Activated CD4-positive, alpha-beta memory T cell treated with anti-CD3 and anti-CD28 coated beads for 36 hours (primary cell): ENCODE data around the gene IFRD2. TPM values are rescaled to one million over a fixed set of nuclear protein-coding genes. Genes with fewer than 3 reads are reported as not detected.

ENCODE experiments used
- CTCF ChIA-PET: fragments of 350-600 bp; sonication (Branson Sonifier 250); formaldehyde crosslinking; loops from one replicate; lab custom pipeline; 2021; ENCODE audit warnings: antibody characterized with exemption, inconsistent platforms; lab: Charles Lee
- POLR2A ChIA-PET: fragments of 350-600 bp; sonication (Branson Sonifier 250); formaldehyde crosslinking; loops from one replicate; lab custom pipeline; 2021; ENCODE audit warnings: antibody characterized with exemption; lab: Charles Lee
- DNase-seq: peaks from one replicate; pipeline ENCODE4 v3.0.0-alpha.2; 2020
- H3K27ac Mint-ChIP-seq: one replicate; pipeline ENCODE4 v1.8.0; 2021; ENCODE audit warnings: mixed read lengths
- H3K27me3 Mint-ChIP-seq: one replicate; pipeline ENCODE4 v1.8.0; 2021; ENCODE audit warnings: mixed read lengths
- H3K36me3 Mint-ChIP-seq: one replicate; pipeline ENCODE4 v1.8.0; 2021; ENCODE audit warnings: mixed read lengths
- H3K4me1 Mint-ChIP-seq: one replicate; pipeline ENCODE4 v1.8.0; 2021; ENCODE audit warnings: low read depth, mixed read lengths
- H3K4me3 Mint-ChIP-seq: one replicate; pipeline ENCODE4 v1.8.0; 2021; ENCODE audit warnings: mild to moderate bottlenecking, mixed read lengths
- H3K9me3 Mint-ChIP-seq: one replicate; pipeline ENCODE4 v1.8.0; 2021; ENCODE audit warnings: mixed read lengths
- intact Hi-C: fragments of 100-400 bp; cut with micrococcal nuclease; formaldehyde crosslinking; loops from one replicate; pipeline ENCODE4 v1.15.1; 2023
- total RNA-seq, 2 experiments: library from RNA; stranded (reverse); gene quantifications; one replicate each; pipeline ENCODE4 v1.2.3, GENCODE V29; 2021

IFRD2 gene
- total RNA-seq, 2 experiments from 2014 or later: 111 to 112 TPM

- peaks cover 2% of the 10 kb centered on the region for H3K36me3 Mint-ChIP-seq
- DNase-seq: no peak
- no peak overlapping the region for H3K27ac Mint-ChIP-seq
- intact Hi-C loops: loop anchor here (1.0 kb wide), 1 partner anchor 49 kb away; no protein-coding TSS in a partner anchor
- H3K4me3 Mint-ChIP-seq: no peak overlapping the region
- ChIA-PET POLR2A (interaction anchor here (1.0 to 1.8 kb wide), 4 partner anchors 10 to 24 kb away, joined by 3 to 10 read pairs (median 4); partner anchors contain the start of genes HYAL3 and NAA80), CTCF (interaction anchor here (0.6 to 4.9 kb wide), 21 partner anchors 10 to 572 kb away, joined by 3 to 30 read pairs (median 5); partner anchors contain the start of genes CYB561D2, HYAL1, HYAL3 and IFRD2)
- no peaks in the 10 kb centered on the region for H3K9me3 Mint-ChIP-seq
- H3K27me3 Mint-ChIP-seq: no peaks in the 10 kb centered on the region
- H3K4me1 Mint-ChIP-seq: peaks cover 37% of the 10 kb centered on the region
Measured at GRCh38 chr3:50323614-50324199, 31.5 kb upstream of the IFRD2 start.

DNA sequence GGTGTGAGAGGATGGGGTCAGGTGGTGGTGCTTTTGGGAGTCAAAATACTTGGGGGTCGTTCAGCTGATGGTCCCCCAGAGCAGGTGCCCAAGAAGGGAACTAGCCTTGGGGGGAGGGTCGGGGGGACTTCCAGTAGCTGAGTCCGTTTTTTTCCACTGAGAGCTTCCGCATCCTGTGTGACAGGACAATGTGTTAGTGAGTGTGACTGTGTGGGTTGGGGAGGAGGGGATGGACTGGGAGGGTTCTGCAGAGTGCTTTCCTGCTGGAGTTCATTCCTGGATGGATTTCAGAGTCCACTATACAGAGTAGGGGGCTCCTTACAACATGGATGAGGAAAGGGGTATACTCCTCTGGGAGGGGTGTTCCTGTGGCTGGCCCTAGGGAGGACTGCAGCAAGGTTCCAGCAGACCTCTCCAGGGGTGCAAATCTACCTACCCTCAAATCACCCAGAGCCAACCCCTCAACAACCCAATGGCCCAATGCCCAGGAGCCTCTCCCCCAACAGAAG lies 30.9 kb upstream of the IFRD2 start:
- Mint-ChIP-seq H3K27ac (no peak overlapping the region), H3K27me3 (no peaks in the 10 kb centered on the region), H3K4me1 (peaks cover 34% of the 10 kb centered on the region), H3K36me3 (peaks cover 2% of the 10 kb centered on the region), H3K9me3 (no peaks in the 10 kb centered on the region), H3K4me3 (no peak overlapping the region)
- no peak for DNase-seq
- ChIA-PET POLR2A (interaction anchor here (1.0 kb wide), 1 partner anchor 14 kb away, joined by 3 read pairs; no protein-coding TSS in a partner anchor), CTCF (interaction anchor here (0.6 to 4.9 kb wide), 8 partner anchors 12 to 572 kb away, joined by 3 to 30 read pairs (median 10); partner anchors contain the start of genes CYB561D2, HYAL3, LSMEM2 and NAA80)
- intact Hi-C loops: no loop called here

- H3K4me3 Mint-ChIP-seq: peak within 1 kb of the TSS; percentile 77
- intact Hi-C loops: no loop called here
- no peak for DNase-seq
- H3K36me3 Mint-ChIP-seq: peaks cover 2% of the 10 kb centered on the region
- CTCF ChIA-PET: interaction anchor here (0.6 to 3.3 kb wide), 5 partner anchors 9 to 571 kb away, joined by 3 to 15 read pairs (median 9); partner anchors contain the start of genes CYB561D2 and NPRL2
- no peaks in the 10 kb centered on the region for H3K9me3 Mint-ChIP-seq
- H3K27ac Mint-ChIP-seq: peak within 1 kb of the TSS; percentile 86
- no peaks in the 10 kb centered on the region for H3K27me3 Mint-ChIP-seq
- peaks cover 32% of the 10 kb centered on the region for H3K4me1 Mint-ChIP-seq
- POLR2A ChIA-PET: interaction anchor here (1.0 kb wide), 1 partner anchor 14 kb away, joined by 3 read pairs; no protein-coding TSS in a partner anchor
Measured at GRCh38 chr3:50322386-50323091, 30.3 kb upstream of the IFRD2 start, which contains the start of gene HYAL2. HYAL2 (minus strand) TSS chr3:50322745; CDS start chr3:50320489, 2,256 bp downstream.

- H3K4me1 Mint-ChIP-seq: peaks cover 29% of the 10 kb centered on the region
- H3K4me3 Mint-ChIP-seq: peak overlapping the region; percentile 77
- no peak for DNase-seq
- intact Hi-C loops: no loop called here
- ChIA-PET CTCF (interaction anchor here (0.8 to 3.3 kb wide), 8 partner anchors 9 to 220 kb away, joined by 3 to 16 read pairs (median 4); partner anchors contain the start of genes GNAI2, HYAL3 and NAA80), POLR2A (interaction anchor here (0.6 kb wide), 1 partner anchor 11 kb away, joined by 3 read pairs; no protein-coding TSS in a partner anchor)
- H3K9me3 Mint-ChIP-seq: no peaks in the 10 kb centered on the region
- no peak overlapping the region for H3K27ac Mint-ChIP-seq
- H3K36me3 Mint-ChIP-seq: peaks cover 2% of the 10 kb centered on the region
- H3K27me3 Mint-ChIP-seq: no peaks in the 10 kb centered on the region
Measured at GRCh38 chr3:50322115-50322385, 29.8 kb upstream of the IFRD2 start.

DNA sequence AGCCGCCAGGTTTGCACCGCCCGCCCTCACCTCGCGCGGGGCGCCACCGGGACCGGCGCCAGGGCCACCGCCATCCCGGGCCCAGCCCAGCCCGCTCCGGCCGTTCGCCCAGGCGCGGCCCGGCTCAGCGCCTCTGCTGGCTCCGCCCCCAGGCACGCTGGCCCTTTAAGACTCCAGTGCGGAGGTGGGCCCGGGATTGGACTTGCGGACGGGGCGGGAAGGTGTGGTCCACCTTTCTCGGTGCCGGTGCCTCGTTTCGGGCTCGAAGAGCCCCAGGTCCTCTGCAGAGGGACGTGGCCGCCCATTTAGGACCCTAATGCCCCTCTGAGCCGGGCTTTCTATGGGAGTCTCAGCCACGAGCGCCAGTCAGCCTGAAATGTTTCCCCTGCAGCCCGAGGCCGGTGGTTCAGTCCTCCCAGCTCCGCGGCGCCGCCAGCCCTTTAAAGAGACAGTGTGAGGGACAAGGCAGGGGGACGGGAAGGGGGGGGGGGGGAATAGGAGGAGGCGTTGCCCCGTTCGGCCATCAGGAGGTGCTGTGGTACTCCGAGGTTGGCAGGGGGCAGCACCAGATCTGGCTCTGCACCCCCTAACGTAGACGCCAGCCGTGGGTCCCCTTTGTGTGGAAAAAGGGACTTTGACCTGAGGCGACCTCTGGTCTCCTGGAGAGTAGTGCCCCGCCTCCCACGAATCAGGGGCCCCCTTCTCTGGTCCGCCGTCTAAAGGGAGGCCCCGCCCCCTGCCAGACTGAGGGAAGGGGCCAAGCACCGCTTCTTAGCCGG lies 29.3 kb upstream of the IFRD2 start:
- peak; percentile 88 for DNase-seq
- H3K9me3 Mint-ChIP-seq: no peaks in the 10 kb centered on the region
- CTCF ChIA-PET: interaction anchor here (0.5 to 2.2 kb wide), 10 partner anchors 10 to 221 kb away, joined by 3 to 16 read pairs (median 4); partner anchors contain the start of genes GNAI2, HYAL3 and NAA80
- H3K27ac Mint-ChIP-seq: peak overlapping the region; percentile 86
- H3K4me3 Mint-ChIP-seq: peak overlapping the region; percentile 77
- POLR2A ChIA-PET: interaction anchor here (0.6 kb wide), 1 partner anchor 12 kb away, joined by 3 read pairs; no protein-coding TSS in a partner anchor
- H3K36me3 Mint-ChIP-seq: peaks cover 2% of the 10 kb centered on the region
- peaks cover 30% of the 10 kb centered on the region for H3K4me1 Mint-ChIP-seq
- no peaks in the 10 kb centered on the region for H3K27me3 Mint-ChIP-seq
- intact Hi-C loops: loop anchor here (1.0 kb wide), 2 partner anchors 16 to 22 kb away; partner anchors contain the start of genes HYAL3 and NAA80

- no peaks in the 10 kb centered on the region for H3K9me3 Mint-ChIP-seq
- peak overlapping the region; percentile 16 for H3K27ac Mint-ChIP-seq
- intact Hi-C loops: loop anchor here (1.0 kb wide), 2 partner anchors 16 to 22 kb away; partner anchors contain the start of genes HYAL3 and NAA80
- ChIA-PET POLR2A (interaction anchor here (2.4 kb wide), 1 partner anchor 15 kb away, joined by 7 read pairs; no protein-coding TSS in a partner anchor), CTCF (interaction anchor here (0.5 to 2.2 kb wide), 11 partner anchors 10 to 221 kb away, joined by 3 to 16 read pairs (median 4); partner anchors contain the start of genes HYAL3 and NAA80)
- peak; percentile 70 for DNase-seq
- no peaks in the 10 kb centered on the region for H3K36me3 Mint-ChIP-seq
- H3K4me3 Mint-ChIP-seq: peak overlapping the region; percentile 78
- peaks cover 33% of the 10 kb centered on the region for H3K4me1 Mint-ChIP-seq
- no peaks in the 10 kb centered on the region for H3K27me3 Mint-ChIP-seq
Measured at GRCh38 chr3:50320853-50321335, 28.7 kb upstream of the IFRD2 start.

DNA sequence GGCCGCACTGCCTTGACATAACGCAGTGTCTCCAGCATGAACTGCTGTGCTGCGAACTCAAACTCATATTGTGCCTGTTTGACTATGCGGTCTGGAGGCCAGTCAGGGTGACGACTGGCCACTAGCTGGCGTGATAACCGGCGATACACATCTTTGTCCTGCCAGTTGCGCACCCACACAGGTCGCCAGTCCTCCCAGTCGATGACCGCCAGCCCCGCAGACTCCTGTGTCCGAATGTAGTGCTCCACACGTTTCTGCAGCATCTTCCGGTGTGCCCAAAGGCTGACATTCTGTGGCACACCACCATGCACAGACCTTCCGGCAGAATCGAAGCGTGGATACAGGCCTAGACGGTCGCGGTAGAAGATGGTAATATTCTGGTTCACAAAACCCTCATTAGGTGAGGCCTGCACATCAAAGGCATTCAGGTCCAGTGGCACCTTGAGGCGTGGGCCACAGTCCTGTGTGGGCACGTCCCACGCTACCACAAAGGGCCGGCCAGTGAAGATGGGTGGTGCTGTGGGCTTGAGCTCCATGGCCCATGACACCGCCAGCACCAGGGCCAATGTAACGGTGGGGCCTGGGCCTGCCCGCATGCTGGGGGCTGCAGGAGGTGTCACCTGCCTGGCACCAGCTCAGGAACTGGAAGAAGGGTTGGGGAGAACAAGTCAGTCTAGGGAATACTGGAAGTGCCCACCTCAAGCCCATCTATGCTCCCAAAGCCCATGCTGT lies 27.8 kb upstream of the IFRD2 start:
- intact Hi-C loops: no loop called here
- Mint-ChIP-seq H3K36me3 (no peaks in the 10 kb centered on the region), H3K4me3 (peak overlapping the region; percentile 78), H3K27me3 (no peaks in the 10 kb centered on the region), H3K27ac (no peak overlapping the region), H3K9me3 (no peaks in the 10 kb centered on the region), H3K4me1 (peaks cover 33% of the 10 kb centered on the region)
- no peak for DNase-seq
- ChIA-PET CTCF (interaction anchor here (1.0 to 2.2 kb wide), 3 partner anchors 21 to 73 kb away, joined by 3 to 16 read pairs (median 3); partner anchors contain the start of genes HYAL3 and NAA80), POLR2A (interaction anchor here (2.4 kb wide), 1 partner anchor 16 kb away, joined by 7 read pairs; no protein-coding TSS in a partner anchor)

GRCh38 chr3:50319181-50319893 lies 27.1 kb upstream of the IFRD2 start:
- H3K4me1 Mint-ChIP-seq: peaks cover 33% of the 10 kb centered on the region
- H3K36me3 Mint-ChIP-seq: no peaks in the 10 kb centered on the region
- ChIA-PET CTCF (interaction anchor here (0.6 to 0.7 kb wide), 2 partner anchors 63 to 92 kb away, joined by 3 read pairs; no protein-coding TSS in a partner anchor), POLR2A (interaction anchor here (1.4 to 2.4 kb wide), 3 partner anchors 9 to 20 kb away, joined by 4 to 7 read pairs (median 7); partner anchors contain the start of genes HYAL3, NAA80 and TUSC2)
- H3K4me3 Mint-ChIP-seq: no peak overlapping the region
- no peak for DNase-seq
- intact Hi-C loops: no loop called here
- no peaks in the 10 kb centered on the region for H3K9me3 Mint-ChIP-seq
- H3K27me3 Mint-ChIP-seq: no peaks in the 10 kb centered on the region
- no peak overlapping the region for H3K27ac Mint-ChIP-seq

GRCh38 chr3:50318615-50319014 lies 26.4 kb upstream of the IFRD2 start:
- Mint-ChIP-seq H3K27me3 (no peaks in the 10 kb centered on the region), H3K36me3 (no peaks in the 10 kb centered on the region), H3K9me3 (no peaks in the 10 kb centered on the region), H3K4me3 (no peak overlapping the region), H3K27ac (no peak overlapping the region), H3K4me1 (peaks cover 33% of the 10 kb centered on the region)
- DNase-seq: no peak
- intact Hi-C loops: no loop called here
- ChIA-PET CTCF (interaction anchor here (0.6 to 0.7 kb wide), 2 partner anchors 62 to 92 kb away, joined by 3 read pairs; no protein-coding TSS in a partner anchor), POLR2A (interaction anchor here (1.4 to 2.4 kb wide), 3 partner anchors 9 to 19 kb away, joined by 4 to 7 read pairs (median 7); partner anchors contain the start of genes HYAL3, NAA80 and TUSC2)
